Naive thymus-derived CD4-positive, alpha-beta T cell (primary cell): Measurements from ENCODE around the gene WDR46. TPM values are rescaled to one million over a fixed set of nuclear protein-coding genes. Genes with fewer than 3 reads are reported as not detected.

Source experiments
- ATAC-seq: fragments of 150-1000 bp; cut with Tn5 transposase; 2 replicates; pipeline ENCODE4 v1.10.0; 2021; ENCODE audit warnings: mild to moderate bottlenecking, moderate library complexity
- CTCF ChIA-PET: fragments of 350-600 bp; sonication (Branson Sonifier 250); formaldehyde crosslinking; loops from one replicate; lab custom pipeline; 2021; ENCODE audit warnings: antibody characterized with exemption; lab: Charles Lee
- POLR2A ChIA-PET: fragments of 350-600 bp; sonication (Branson Sonifier 250); formaldehyde crosslinking; loops from one replicate; lab custom pipeline; 2021; ENCODE audit warnings: antibody characterized with exemption, inconsistent platforms; lab: Charles Lee
- DNase-seq, 9 donors: peaks; one replicate each; pipeline versions ENCODE4 v3.0.0 to v3.0.0-alpha.2; 2020 to 2022; ENCODE audit warnings: mixed read lengths in 1 of 9
- H3K27ac ChIP-seq: one replicate; pipeline ENCODE4 v1.7.0; 2013; ENCODE audit warnings: mild to moderate bottlenecking, low read depth, low read length, moderate library complexity
- H3K27me3 ChIP-seq, 2 donors: one replicate each; pipeline ENCODE4 v1.7.0; 2013; ENCODE audit warnings: low read length in 2 of 2, mild to moderate bottlenecking in 2 of 2, moderate library complexity in 2 of 2; ENCODE audit not compliant: control insufficient read depth in 2 of 2, insufficient read depth in 2 of 2
- H3K36me3 ChIP-seq, 3 experiments: 1 replicate in 2 of 3; 2 replicates in 1 of 3; pipeline ENCODE4 v1.7.0; 2013; ENCODE audit warnings: low read length in 3 of 3, mild to moderate bottlenecking in 3 of 3, moderate library complexity in 1 of 3; ENCODE audit not compliant: insufficient read depth in 3 of 3, control insufficient read depth in 2 of 3
- H3K4me1 ChIP-seq, 2 donors: one replicate each; pipeline ENCODE4 v1.7.0; 2013; ENCODE audit warnings: low read length in 2 of 2, mild to moderate bottlenecking in 2 of 2, moderate library complexity in 1 of 2; ENCODE audit not compliant: control insufficient read depth in 2 of 2, insufficient read depth in 2 of 2
- H3K4me3 ChIP-seq: 2 replicates; pipeline ENCODE4 v1.7.0; 2013; ENCODE audit warnings: mild to moderate bottlenecking, low read length
- H3K9me3 ChIP-seq, 3 experiments: 1 replicate in 2 of 3; 2 replicates in 1 of 3; pipeline ENCODE4 v1.7.0; 2013; ENCODE audit warnings: low read length in 3 of 3; ENCODE audit not compliant: control insufficient read depth in 2 of 3
- H3K27ac Mint-ChIP-seq, 9 donors: one replicate each; pipeline ENCODE4 v1.8.0; 2020 to 2022; ENCODE audit warnings: mixed read lengths in 9 of 9, mild to moderate bottlenecking in 8 of 9, moderate library complexity in 5 of 9, inconsistent platforms in 2 of 9
- H3K27me3 Mint-ChIP-seq, 5 donors: one replicate each; pipeline ENCODE4 v1.8.0; 2021 to 2022; ENCODE audit warnings: mixed read lengths in 5 of 5, mild to moderate bottlenecking in 1 of 5
- H3K36me3 Mint-ChIP-seq, 5 donors: one replicate each; pipeline ENCODE4 v1.8.0; 2020 to 2022; ENCODE audit warnings: mixed read lengths in 5 of 5, mild to moderate bottlenecking in 3 of 5, inconsistent platforms in 1 of 5
- H3K4me1 Mint-ChIP-seq, 7 donors: one replicate each; pipeline ENCODE4 v1.8.0; 2020 to 2022; ENCODE audit warnings: mixed read lengths in 7 of 7, mild to moderate bottlenecking in 3 of 7, inconsistent platforms in 1 of 7
- H3K4me3 Mint-ChIP-seq, 10 donors: one replicate each; pipeline ENCODE4 v1.8.0; 2020 to 2022; ENCODE audit warnings: mild to moderate bottlenecking in 10 of 10, mixed read lengths in 10 of 10, moderate library complexity in 6 of 10, inconsistent platforms in 2 of 10
- H3K9me3 Mint-ChIP-seq, 11 donors: one replicate each; pipeline ENCODE4 v1.8.0; 2020 to 2022; ENCODE audit warnings: mixed read lengths in 11 of 11, mild to moderate bottlenecking in 4 of 11, inconsistent platforms in 1 of 11, moderate library complexity in 1 of 11
- intact Hi-C, 2 donors: fragments of 100-400 bp; cut with micrococcal nuclease; formaldehyde crosslinking; loops; one replicate each; pipeline ENCODE4 v1.15.1; 2023
- polyA plus RNA-seq, 2 donors: library from polyadenylated mRNA; unstranded; fragments of 300-500 nt; fragmentation: Illumina TruSeq; gene quantifications; one replicate each; pipeline ENCODE4 v1.2.3, GENCODE V29; 2021
- total RNA-seq, 6 experiments: library from RNA in 5 of 6; stranded (reverse) in 5 of 6; gene quantifications; 1 replicate in 5 of 6; 2 replicates in 1 of 6; pipeline ENCODE4 v1.2.3 and lab custom pipeline; 2021 to 2026

WDR46 gene
- total and polyA plus RNA-seq, 7 experiments from 2014 or later, result 25.3 to 82.9 (median 54.4) TPM

DNA sequence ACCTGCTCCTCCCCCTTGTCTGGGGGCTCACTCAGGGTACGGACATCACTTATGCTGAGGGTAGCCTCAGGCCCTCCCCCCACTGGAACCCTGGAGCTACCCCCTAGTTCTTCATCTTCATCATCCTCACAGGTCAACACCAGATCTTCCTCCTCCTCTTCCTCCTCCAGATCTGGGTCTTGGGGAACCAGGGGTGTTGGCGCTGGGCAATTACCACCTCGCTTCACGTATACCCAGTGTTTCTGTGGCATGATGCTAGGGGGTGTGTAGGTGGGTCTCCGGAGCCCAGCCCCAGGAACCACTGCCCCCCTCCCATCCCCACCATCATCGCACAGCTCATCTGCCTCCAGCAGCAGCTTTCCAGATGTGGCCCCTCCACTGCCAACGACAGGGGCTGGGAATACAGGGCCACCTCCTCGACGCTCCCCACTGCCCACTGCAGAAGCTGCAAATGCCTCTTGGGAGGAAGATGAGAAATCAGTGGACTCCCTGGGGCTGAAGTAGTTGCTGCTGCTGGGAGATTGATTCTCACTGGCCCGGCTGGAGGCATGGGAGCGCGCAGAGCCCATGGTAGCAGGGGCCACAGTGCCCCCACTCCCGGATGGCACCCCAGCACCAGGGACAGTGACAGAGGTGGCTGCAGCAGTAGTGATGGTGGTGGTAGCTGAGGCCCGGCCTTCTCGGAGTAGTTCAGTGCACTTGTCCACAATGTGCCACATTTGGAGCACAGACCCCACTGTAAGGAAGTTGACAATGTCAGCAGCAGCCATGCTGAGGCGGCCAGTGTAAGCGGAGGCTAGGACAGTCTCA, 27.0 kb upstream of the WDR46 start:
- Histone ChIP-seq H3K27me3 (no peaks in the 10 kb centered on the region), H3K4me3 (no peak overlapping the region), H3K27ac (peak overlapping the region; percentile 99), H3K4me1 (peaks cover 57 to 63% of the 10 kb centered on the region in 2 donors), H3K36me3 (peaks cover 15 to 37% (median 20%) of the 10 kb centered on the region in 3 experiments), H3K9me3 (no peaks in the 10 kb centered on the region)
- peak overlapping the region; percentile 89 to 99 (median 98) for H3K27ac Mint-ChIP-seq
- H3K9me3 Mint-ChIP-seq, result peaks cover 0 to 2% (median 0%) of the 10 kb centered on the region in 11 donors
- ATAC-seq, result no peak
- peaks cover 52 to 85% (median 75%) of the 10 kb centered on the region in 7 donors for H3K4me1 Mint-ChIP-seq
- ChIA-PET CTCF (interaction anchor here (1.0 kb wide), 1 partner anchor 14 kb away, joined by 3 read pairs; no protein-coding TSS in a partner anchor), POLR2A (interaction anchor here (1.4 to 4.3 kb wide), 6 partner anchors 11 to 109 kb away, joined by 6 to 37 read pairs (median 22); partner anchors contain the start of genes B3GALT4, CUTA, PFDN6 and RPS18)
- no peak for DNase-seq
- intact Hi-C loops, result loop anchor here (2.0 to 10.0 kb wide), 3 partner anchors 216 to 919 kb away; partner anchors contain the start of gene HMGA1 (in 1 of the 2)
- peaks cover 4 to 56% (median 18%) of the 10 kb centered on the region in 5 donors for H3K36me3 Mint-ChIP-seq
- no peaks in the 10 kb centered on the region for H3K27me3 Mint-ChIP-seq
- H3K4me3 Mint-ChIP-seq, result peak overlapping the region; percentile 77 to 100 (median 100)

DNA sequence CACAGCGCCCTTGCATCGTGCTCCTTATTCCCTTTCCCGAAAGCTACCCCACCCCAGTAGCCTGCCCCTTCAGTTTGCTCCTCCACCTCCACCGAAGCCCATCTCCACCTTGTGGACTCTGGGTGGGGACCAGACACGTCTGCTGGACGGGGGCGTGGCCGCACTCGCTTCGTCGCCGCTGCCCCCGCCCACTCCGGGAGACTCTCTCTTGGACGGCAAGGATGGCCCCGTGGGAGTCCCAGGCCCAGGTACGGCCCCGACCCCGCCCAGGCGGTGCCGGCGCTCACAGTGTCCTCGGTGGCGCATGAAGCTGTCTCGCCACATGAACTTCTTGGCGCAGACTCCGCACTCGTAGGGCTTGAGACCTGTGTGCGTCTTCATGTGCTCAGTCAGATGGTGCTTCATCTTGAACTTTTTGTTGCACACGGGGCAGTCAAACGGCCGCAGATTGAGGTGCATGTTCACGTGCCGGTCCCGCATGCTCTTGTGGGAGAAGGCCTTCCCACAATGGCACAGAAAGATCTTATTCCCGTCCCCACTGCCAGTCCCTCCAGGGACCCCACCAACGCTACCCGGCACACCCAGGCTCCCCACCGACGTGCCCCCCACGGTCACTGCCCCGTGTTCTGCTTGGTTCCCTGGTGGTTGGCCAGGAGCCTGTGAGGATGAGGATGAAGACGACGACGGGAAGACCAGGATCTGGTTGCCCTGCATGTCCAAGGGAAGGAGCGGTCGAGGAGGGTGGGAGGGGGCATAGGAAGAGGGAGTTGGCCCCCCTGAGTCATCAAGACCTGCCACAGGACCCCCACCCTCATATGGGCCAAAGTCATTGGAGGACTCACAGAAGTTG, 26.1 kb upstream of the WDR46 start:
- peaks cover 9 to 31% (median 12%) of the 10 kb centered on the region in 3 experiments for H3K36me3 ChIP-seq
- H3K9me3 ChIP-seq, result no peaks in the 10 kb centered on the region
- intact Hi-C loops, result loop anchor here (1.0 to 10.0 kb wide), 11 partner anchors 8 to 920 kb away; partner anchors contain the start of genes HMGA1 (in 1 of the 2), KIFC1 (in 1 of the 2), PSMB9 (in 1 of the 2) and RPS18 (in 1 of the 2)
- peak overlapping the region; percentile 97 for H3K4me3 ChIP-seq
- H3K27ac Mint-ChIP-seq, result peak overlapping the region; percentile 97 to 99 (median 98)
- no peaks in the 10 kb centered on the region for H3K27me3 Mint-ChIP-seq
- H3K9me3 Mint-ChIP-seq, result peaks cover 0 to 2% (median 0%) of the 10 kb centered on the region in 11 donors
- ATAC-seq (no peak), DNase-seq (peak in 2 of 9 donors; percentile 28 to 40)
- peaks cover 46 to 81% (median 71%) of the 10 kb centered on the region in 7 donors for H3K4me1 Mint-ChIP-seq
- H3K4me1 ChIP-seq, result peaks cover 54 to 55% of the 10 kb centered on the region in 2 donors
- ChIA-PET POLR2A (interaction anchor here (1.4 to 4.3 kb wide), 3 partner anchors 10 to 38 kb away, joined by 6 to 36 read pairs (median 28); partner anchors contain the start of genes B3GALT4, PFDN6 and WDR46), CTCF (interaction anchor here (1.0 kb wide), 1 partner anchor 13 kb away, joined by 3 read pairs; no protein-coding TSS in a partner anchor)
- peak overlapping the region; percentile 99 for H3K27ac ChIP-seq
- H3K27me3 ChIP-seq, result no peaks in the 10 kb centered on the region
- H3K36me3 Mint-ChIP-seq, result peaks cover 4 to 54% (median 14%) of the 10 kb centered on the region in 5 donors
- peak overlapping the region; percentile 81 to 100 (median 99) for H3K4me3 Mint-ChIP-seq

DNA sequence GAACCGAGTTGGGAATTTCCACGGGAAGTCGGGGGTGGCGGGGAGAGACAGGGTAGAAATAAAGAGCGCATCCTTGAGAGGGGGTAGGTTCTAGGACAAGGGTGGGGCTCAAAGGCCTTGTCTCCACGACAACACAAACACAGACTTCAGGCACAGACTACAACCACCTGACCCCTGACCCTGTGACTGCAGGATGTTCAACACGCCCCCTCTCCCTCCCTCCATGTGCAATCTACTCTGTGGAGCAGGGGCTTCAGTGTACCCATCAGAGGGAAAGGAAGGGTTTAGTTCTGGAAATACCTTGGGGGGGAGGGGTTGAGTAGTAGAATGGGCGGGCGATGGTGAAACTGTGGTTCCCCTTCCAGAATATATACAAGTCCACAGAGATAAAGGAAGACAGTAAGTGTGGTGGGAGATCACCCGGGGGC, 25.5 kb upstream of the WDR46 start:
- H3K4me1 ChIP-seq, result peaks cover 48 to 49% of the 10 kb centered on the region in 2 donors
- H3K4me1 Mint-ChIP-seq, result peaks cover 40 to 74% (median 64%) of the 10 kb centered on the region in 7 donors
- peak overlapping the region; percentile 99 for H3K27ac ChIP-seq
- DNase-seq (peak; percentile 39 to 88 (median 72)), ATAC-seq (peak; percentile 63)
- no peaks in the 10 kb centered on the region for H3K27me3 Mint-ChIP-seq
- intact Hi-C loops, result loop anchor here (1.0 to 10.0 kb wide), 10 partner anchors 9 to 920 kb away; partner anchors contain the start of genes HMGA1 (in 1 of the 2), KIFC1 (in 1 of the 2), PSMB9 (in 1 of the 2) and RPS18 (in 1 of the 2)
- H3K27me3 ChIP-seq, result no peaks in the 10 kb centered on the region
- H3K4me3 Mint-ChIP-seq, result peak overlapping the region; percentile 81 to 100 (median 99)
- H3K9me3 ChIP-seq, result no peaks in the 10 kb centered on the region
- H3K36me3 Mint-ChIP-seq, result peaks cover 4 to 47% (median 7%) of the 10 kb centered on the region in 5 donors
- H3K9me3 Mint-ChIP-seq, result peaks cover 0 to 2% (median 0%) of the 10 kb centered on the region in 11 donors
- POLR2A ChIA-PET, result no interaction called here
- CTCF ChIA-PET, result no interaction called here
- peaks cover 6 to 28% (median 7%) of the 10 kb centered on the region in 3 experiments for H3K36me3 ChIP-seq
- H3K27ac Mint-ChIP-seq, result peak overlapping the region; percentile 97 to 99 (median 98)
- H3K4me3 ChIP-seq, result peak overlapping the region; percentile 97

DNA sequence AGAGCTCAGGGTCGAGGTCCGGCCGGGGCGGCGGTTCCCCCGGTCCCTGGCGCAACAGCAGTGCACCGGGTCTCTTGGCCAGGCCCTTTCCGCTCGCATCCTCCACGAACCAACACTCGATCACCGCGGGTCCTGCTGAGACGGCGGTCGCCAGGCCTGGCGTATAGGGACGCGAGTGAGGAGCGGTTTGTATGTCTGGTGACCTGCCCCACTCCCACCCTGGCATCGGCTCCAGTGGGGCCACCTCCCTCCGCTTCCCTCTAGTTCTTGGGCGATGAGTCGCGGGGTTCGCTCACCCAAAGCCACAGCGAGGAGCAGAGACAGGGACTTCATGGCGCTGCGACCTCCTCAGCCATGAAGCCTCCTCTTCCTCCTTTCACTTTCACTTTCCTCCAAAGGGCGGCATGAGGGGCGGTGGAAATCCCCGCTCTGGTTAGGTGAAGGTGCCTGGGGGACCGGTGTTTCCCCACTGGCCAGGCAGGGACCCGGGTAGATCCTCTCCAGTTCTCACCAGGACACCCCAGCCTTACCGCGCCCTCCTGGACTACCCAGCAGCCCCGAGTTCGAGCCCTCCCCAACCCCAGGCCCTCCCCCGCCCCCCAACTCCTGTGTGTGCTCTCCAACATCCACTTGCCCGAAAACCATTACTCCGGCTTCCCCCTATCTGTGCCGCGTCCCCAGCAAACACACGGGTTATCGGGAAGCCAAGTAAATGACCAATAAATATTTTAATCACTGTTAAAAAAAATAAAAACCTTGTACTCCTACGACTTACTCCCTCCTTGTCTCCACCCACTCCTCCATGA, 24.9 kb upstream of the WDR46 start, which contains the start of gene TAPBP:
TAPBP (minus strand) TSS at position 370 of the 806 bp plus-strand sequence; CDS start at position 333, 37 bp downstream.
- peaks cover 42 to 44% of the 10 kb centered on the region in 2 donors for H3K4me1 ChIP-seq
- ATAC-seq (peak; percentile 64), DNase-seq (peak; percentile 67 to 92 (median 82))
- Mint-ChIP-seq H3K36me3 (peaks cover 2 to 41% (median 4%) of the 10 kb centered on the region in 5 donors), H3K27ac (peak within 1 kb of the TSS; percentile 97 to 99 (median 98)), H3K27me3 (no peaks in the 10 kb centered on the region), H3K9me3 (peaks cover 0 to 2% (median 0%) of the 10 kb centered on the region in 11 donors), H3K4me3 (peak within 1 kb of the TSS; percentile 81 to 100 (median 99)), H3K4me1 (peaks cover 35 to 70% (median 58%) of the 10 kb centered on the region in 7 donors)
- POLR2A ChIA-PET, result interaction anchor here (0.6 to 5.3 kb wide), 14 partner anchors 12 to 370 kb away, joined by 3 to 65 read pairs (median 6); partner anchors contain the start of genes B3GALT4, CUTA, PFDN6 and RGL2
- peak within 1 kb of the TSS; percentile 97 for H3K4me3 ChIP-seq
- intact Hi-C loops, result loop anchor here (1.0 to 10.0 kb wide), 12 partner anchors 9 to 921 kb away; partner anchors contain the start of genes B3GALT4 (in 2 of the 2), KIFC1 (in 2 of the 2), HMGA1 (in 1 of the 2) and PSMB9 (in 1 of the 2)
- no peaks in the 10 kb centered on the region for H3K27me3 ChIP-seq
- no peaks in the 10 kb centered on the region for H3K9me3 ChIP-seq
- H3K36me3 ChIP-seq, result peaks cover 0 to 23% (median 7%) of the 10 kb centered on the region in 3 experiments
- peak within 1 kb of the TSS; percentile 99 for H3K27ac ChIP-seq
- CTCF ChIA-PET, result interaction anchor here (2.5 kb wide), 1 partner anchor 31 kb away, joined by 30 read pairs; no protein-coding TSS in a partner anchor
